PC-3 (cell line): ENCODE results near the gene IFT122.

ENCODE experiments used
- EZH2 ChIP-seq: fragments of 300-600 bp; sonication (generic); IDR thresholded peaks from one replicate; pipeline ENCODE4 v1.6.1; 2017; ENCODE audit warnings: antibody characterized with exemption, mild to moderate bottlenecking, low read length; ENCODE audit not compliant: unreplicated experiment
- TF ChIP-seq, protein P1 (sequence below): fragments of 300-600 bp; sonication (generic); conservative IDR thresholded peaks from 2 replicates; pipeline ENCODE4 v1.5.1; 2017; ENCODE audit warnings: antibody characterized with exemption, low read depth, mild to moderate bottlenecking, low read length

DNA sequence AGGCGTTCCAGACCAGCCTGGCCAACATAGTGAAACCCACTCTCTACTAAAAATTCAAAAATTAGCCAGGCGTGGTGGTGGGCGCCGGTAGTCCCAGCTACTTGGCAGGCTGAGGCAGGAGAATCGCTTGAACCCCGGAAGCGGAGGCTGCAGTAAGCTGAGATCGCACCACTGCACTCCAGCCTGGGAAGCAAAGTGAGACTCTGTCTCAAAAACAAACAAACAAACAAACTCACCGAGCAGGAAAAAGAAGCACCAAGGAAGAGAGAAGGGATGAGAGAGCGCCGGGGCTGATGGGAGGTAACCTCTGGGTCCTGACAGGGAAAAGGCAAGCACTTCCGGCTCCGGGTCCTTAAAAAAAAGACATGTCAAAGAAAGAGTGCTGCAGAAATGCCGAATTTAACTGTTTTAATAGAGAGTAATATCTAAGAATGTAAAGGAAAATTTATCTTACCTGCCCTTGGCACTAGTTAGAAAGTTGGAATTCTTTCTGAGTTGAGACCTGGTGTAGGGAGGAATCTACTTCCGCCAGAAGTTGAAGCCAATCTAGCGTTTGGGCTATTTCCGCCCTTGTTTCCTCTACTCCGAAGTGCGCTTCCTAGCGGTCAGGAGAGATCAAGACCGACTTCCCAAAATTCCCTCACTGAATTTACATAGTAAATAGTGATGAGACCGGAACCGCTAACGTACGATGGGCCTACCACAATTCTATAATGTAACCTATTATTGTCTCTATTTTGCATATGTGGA, 40.7 kb upstream of the IFT122 start:
- TF ChIP-seq, protein P1, sequence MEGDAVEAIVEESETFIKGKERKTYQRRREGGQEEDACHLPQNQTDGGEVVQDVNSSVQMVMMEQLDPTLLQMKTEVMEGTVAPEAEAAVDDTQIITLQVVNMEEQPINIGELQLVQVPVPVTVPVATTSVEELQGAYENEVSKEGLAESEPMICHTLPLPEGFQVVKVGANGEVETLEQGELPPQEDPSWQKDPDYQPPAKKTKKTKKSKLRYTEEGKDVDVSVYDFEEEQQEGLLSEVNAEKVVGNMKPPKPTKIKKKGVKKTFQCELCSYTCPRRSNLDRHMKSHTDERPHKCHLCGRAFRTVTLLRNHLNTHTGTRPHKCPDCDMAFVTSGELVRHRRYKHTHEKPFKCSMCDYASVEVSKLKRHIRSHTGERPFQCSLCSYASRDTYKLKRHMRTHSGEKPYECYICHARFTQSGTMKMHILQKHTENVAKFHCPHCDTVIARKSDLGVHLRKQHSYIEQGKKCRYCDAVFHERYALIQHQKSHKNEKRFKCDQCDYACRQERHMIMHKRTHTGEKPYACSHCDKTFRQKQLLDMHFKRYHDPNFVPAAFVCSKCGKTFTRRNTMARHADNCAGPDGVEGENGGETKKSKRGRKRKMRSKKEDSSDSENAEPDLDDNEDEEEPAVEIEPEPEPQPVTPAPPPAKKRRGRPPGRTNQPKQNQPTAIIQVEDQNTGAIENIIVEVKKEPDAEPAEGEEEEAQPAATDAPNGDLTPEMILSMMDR: peak; percentile 74
- no peak for TF ChIP-seq EZH2
